IPS-NIHi7 (cell line): ENCODE results near the gene PHIP.

Experiments
- DNase-seq: peaks from one replicate; pipeline ENCODE4 v3.0.0; 2012; ENCODE audit warnings: mixed read lengths; ENCODE audit errors: extremely low spot score

The PHIP gene

GRCh38 chr6:79070206-79070825 lies 7.7 kb downstream of the PHIP start:
- DNase-seq, result no peak

DNA sequence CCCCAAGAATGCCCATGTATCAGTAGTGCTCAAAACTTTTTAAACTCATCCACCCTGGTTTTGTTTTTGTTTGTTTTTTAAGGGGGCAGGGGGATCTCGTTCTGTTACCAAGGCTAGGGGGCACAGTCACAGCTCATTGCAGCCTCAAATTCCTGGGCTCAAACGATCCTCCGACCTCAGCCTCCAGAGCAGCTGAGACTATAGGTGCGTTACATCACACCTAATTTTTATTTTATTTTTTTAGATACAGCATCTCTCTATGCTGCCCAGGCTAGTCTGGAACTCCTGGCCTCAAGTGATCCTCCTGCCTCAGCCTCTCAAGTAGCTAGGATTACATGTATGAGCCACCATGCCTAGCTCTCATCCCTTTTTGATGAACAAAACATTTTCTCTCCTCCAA lies 11.2 kb downstream of the PHIP start:
- DNase-seq, result no peak

GRCh38 chr6:79066330-79066729 lies 11.7 kb downstream of the PHIP start:
- no peak for DNase-seq

- no peak for DNase-seq
Observed at GRCh38 chr6:79065232-79065631, 12.8 kb downstream of the PHIP start.

DNA sequence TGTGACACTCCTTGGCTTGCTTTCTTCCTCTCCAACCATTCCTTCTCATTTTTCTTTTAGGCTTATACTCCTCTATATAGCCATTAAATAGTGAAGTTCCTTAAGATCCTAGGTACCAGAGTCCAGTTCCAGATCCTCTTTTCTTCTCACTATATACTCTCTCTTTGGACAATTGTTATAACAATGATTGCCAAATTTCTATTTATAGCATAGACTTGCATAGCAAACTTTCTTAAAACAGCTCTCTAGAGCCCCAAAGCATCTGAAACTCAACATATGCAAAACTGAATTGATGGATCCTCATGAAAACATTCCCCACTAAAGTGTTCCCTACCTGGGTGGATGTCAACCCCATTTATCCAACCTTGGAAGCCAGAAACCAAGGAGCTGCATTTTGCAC lies 13.4 kb downstream of the PHIP start:
- DNase-seq, result no peak

GRCh38 chr6:79062708-79063107 lies 15.3 kb downstream of the PHIP start:
- no peak for DNase-seq

- DNase-seq, result no peak
Observed at GRCh38 chr6:79057746-79058145, 20.3 kb downstream of the PHIP start.

- DNase-seq, result no peak
Observed at GRCh38 chr6:79056226-79056625, 21.8 kb downstream of the PHIP start.

DNA sequence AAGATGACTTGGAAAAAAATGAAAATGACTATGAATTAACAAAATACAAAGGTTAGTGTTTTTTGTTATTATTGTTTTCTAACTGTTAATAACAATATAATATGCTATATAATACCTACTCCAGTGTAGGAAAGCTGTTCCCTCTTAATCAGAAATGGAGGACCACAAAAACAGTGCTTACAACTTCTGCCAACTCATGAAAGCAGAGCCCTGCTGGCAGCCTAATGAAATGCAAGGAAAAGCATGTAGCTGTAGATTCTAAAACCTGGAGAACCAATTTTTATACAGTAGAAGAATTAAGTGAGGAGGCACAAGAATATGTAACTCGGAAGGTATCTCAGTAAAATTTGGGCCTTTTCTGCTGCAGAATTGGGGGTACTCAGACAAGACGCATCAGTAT lies 29.4 kb downstream of the PHIP start:
- peak; percentile 43 for DNase-seq

GRCh38 chr6:79047072-79047471 lies 31.0 kb downstream of the PHIP start:
- no peak for DNase-seq

DNA sequence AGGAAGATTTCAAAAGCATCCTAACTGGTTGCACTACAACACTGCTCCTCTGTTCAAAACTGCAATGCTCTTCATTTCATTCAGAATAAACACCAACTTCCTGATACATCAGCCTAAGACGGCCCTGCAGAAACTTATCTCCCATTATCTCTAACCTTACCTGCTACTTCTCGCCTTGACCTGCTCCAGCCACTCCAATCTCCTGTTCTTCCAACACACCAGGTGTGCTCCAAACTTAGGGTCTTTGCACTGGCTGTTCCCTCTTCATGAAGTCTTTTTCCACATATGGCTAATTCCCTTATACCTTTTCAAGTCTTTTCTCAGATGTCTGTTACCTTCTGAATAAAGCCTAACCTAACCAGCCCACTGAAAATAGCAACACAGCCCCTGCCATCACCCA lies 32.1 kb downstream of the PHIP start:
- DNase-seq, result no peak

DNA sequence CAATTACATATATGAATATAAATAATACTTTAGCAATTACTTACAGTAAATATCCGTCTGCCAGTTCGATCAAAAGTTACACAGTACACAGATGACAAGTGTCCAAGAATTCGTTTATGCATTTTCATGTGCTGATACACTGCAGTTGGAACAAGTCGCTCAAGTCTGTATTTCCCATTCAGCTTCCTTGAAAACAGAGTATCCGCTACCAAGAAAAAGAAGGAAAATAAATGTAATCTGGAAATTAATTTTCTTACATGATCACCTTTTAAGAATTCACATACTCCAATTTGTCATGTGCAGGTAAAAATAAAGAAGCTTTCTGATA lies 35.3 kb downstream of the PHIP start:
- no peak for DNase-seq

DNA sequence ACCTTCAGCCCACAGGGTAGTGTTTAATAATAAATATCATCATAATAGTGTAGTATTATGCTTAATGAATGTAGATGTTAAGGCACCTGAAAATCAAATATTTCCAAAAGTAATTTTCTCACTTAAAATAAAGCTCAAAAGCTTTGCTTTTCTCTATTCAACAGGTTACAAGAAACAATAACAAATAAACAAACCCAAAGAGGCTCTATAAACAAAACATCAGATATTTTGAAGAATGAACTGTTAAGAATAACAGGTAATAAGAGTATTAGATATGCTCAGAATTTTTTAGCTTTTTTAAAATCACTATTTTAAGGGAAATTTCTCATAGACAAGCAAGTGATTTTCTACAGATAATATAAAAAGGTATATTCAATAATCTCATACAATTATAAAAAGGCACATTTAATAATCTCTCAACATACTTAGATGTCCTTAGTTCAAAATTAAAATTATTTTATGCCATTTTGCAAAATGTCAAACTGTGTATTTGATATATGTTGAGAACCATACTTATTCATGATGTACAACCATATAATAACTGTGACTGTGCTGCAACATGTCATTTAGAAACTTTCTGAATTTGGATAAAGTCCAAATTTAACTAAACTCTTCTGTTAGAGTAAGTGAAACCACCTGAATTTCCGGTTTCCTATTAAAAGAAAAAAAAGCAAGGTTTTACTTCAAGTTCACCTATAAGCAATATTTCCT lies 35.8 kb downstream of the PHIP start:
- DNase-seq, result no peak

- DNase-seq, result no peak
Observed at GRCh38 chr6:79040083-79040482, 38.0 kb downstream of the PHIP start.

DNA sequence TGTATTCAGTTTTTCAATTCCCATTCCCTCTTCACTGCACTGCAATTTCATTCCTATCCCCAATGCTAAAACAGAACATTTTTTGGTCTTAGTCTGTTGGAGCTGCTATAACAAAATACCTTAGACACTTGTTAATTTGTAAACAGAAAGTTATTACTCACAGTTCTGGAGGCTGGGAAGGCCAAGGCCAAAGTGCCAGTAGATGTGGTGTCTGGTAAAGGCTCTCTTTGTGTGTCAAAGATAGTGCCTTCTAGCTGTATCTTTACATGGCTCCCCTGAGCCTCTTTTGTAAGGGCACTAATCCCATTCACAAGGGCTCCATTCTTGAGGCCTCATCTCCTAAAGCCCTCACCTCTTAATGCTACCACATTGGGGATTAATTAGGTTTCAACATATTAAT lies 40.0 kb downstream of the PHIP start:
- no peak for DNase-seq

- no peak for DNase-seq
Observed at GRCh38 chr6:79034865-79035264, 43.2 kb downstream of the PHIP start.

DNA sequence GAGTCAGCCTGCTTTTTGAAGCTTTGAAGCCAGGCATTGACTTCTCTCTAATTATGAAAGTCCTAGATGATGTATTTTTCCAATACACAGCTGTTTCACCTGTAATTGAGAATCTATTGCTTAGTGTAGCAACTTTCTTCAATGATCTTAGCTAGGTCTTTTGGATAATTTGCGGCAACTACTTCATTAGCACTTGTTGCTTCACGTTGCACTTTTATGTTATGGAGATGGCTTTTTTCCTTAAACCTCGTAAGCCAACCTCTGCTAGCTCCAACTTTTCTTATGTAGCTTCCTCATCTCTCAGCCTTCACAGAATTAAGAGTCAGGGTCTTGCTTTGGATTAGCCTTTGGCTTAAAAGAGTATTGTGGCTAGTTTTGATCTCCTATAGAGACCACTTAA lies 44.8 kb downstream of the PHIP start:
- DNase-seq, result no peak

DNA sequence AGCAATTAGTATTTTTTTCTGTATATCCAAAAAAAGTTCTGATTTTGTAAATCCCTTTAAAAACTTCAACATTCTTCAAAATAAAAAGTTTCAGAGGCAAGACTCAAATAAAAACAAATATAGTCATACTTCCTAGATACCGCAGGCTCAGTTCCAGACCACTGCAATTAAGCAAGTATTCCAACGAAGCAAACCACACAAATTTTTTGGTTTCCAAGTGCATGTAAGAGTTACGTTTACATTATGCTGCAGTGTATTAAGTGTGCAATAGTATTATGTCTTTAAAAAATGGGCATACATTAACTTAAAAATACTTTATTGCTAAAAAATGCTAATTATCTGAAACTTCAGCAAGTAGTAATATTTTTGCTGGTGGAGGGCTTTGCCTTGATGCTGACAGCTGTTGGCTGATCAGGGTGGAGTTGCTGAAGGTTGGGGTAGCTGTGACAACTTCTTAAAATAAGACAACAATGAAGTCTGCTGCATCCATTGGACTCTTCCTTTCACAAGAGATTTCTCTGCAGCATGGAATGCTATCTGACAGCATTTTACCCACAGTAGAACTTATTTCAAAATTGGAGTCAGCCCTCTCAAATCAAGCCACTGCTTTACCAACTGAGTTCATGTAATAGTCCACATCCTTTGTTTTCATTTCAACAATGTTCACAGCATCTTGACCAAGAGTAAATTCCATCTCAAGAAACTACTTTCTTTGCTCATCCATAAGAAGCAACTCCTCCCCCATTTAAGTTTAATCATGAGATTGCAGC lies 46.0 kb downstream of the PHIP start:
- no peak for DNase-seq

DNA sequence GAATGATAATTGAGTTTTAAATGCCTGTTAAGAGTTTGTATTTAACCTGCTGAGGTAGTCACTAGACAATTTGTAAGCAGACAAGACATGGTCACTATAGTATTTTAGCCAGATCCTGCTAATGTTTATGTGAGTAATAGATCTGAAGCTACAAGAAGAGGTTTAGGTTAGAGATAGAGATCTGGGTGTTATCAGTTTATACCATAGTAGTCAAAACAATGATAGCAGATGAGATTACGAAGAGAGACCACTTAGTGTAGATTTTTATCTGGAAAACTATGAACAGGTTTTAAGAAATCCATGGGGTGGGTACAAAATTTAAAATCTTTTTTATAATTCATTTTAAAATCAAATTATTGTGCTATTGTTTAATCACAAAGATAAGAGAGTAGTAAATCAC lies 47.5 kb downstream of the PHIP start:
- no peak for DNase-seq

DNA sequence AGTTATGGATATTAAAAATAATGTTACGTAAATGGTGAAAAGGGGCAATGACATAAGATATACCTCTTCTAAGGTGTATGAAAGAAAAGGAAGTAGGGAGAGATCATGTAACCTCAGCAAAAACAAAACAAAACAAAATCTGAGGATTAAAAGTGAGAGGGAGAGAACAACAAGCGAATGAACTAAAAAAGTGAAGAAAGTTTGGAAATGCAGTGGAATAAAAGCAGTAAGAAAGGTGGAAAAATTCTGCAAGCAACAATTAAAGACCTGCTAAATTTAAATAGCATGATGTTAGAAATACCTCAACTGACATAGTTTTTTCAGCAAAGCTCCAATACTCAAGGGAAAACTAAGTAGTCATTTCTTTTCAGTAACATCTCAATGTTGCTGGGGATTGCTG lies 48.0 kb downstream of the PHIP start:
- DNase-seq, result no peak

GRCh38 chr6:79028641-79029314 lies 49.3 kb downstream of the PHIP start:
- no peak for DNase-seq

GRCh38 chr6:79011940-79012339 lies 66.1 kb downstream of the PHIP start:
- no peak for DNase-seq

- no peak for DNase-seq
Observed at GRCh38 chr6:79010422-79010821, 67.6 kb downstream of the PHIP start.
